Body of pancreas (tissue), 4 donors: ENCODE results near the gene MCRIP1. TPM values are rescaled to one million over a fixed set of nuclear protein-coding genes. Genes with fewer than 3 reads are reported as not detected.

Source experiments
- ATAC-seq: fragments of 150-250 bp; one replicate; pipeline ENCODE4 v1.9.1; 2016
- DNase-seq, 4 donors: peaks; one replicate each; pipeline ENCODE4 v3.0.0-alpha.2; 2019
- H3K27ac ChIP-seq, 4 donors: fragments of 200-600 bp; sonication (generic); 1 replicate in 3 of 4; 2 replicates in 1 of 4; pipeline versions ENCODE4 v1.5.1 to v1.6.1; 2016 to 2019; ENCODE audit warnings: mild to moderate bottlenecking in 1 of 4, mixed read lengths in 1 of 4, moderate library complexity in 1 of 4
- H3K27me3 ChIP-seq, 2 donors: fragments of 200-600 bp; sonication (generic); one replicate each; pipeline ENCODE4 v1.6.0; 2016; ENCODE audit warnings: mild to moderate bottlenecking in 1 of 2
- H3K36me3 ChIP-seq, 2 donors: fragments of 200-600 bp; sonication (generic); replicated peaks in 1 of 2; 2 replicates each; pipeline ENCODE4 v1.5.1; 2016; ENCODE audit warnings: low read depth in 2 of 2; ENCODE audit not compliant: insufficient read depth in 1 of 2
- H3K4me1 ChIP-seq: fragments of 200-600 bp; sonication (generic); one replicate; pipeline ENCODE4 v1.6.0; 2016
- H3K4me3 ChIP-seq, 2 donors: fragments of 200-600 bp; sonication (generic); 1 replicate in 1 of 2; 2 replicates in 1 of 2; pipeline ENCODE4 v1.5.1; 2016 to 2019
- H3K9me3 ChIP-seq, 3 donors: fragments of 200-600 bp; sonication (generic); 1 replicate in 2 of 3; 2 replicates in 1 of 3; pipeline ENCODE4 v1.5.1; 2016
- CTCF ChIP-seq, 7 experiments: fragments of 450-650 bp in 4 of 7; fragments of 200-600 bp in 3 of 7; sonication (generic) in 3 of 7; IDR thresholded peaks; one replicate each; pipeline ENCODE4 v1.5.1; 2016 to 2019; ENCODE audit warnings: antibody characterized with exemption in 7 of 7
- POLR2A ChIP-seq, 3 donors: fragments of 450-650 bp; IDR thresholded peaks; one replicate each; pipeline ENCODE4 v1.6.1; 2016; ENCODE audit warnings: antibody characterized with exemption in 3 of 3, mild to moderate bottlenecking in 2 of 3
- WGBS, 2 donors: methylation state at CpG; one replicate each; pipeline ENCODE4 v1.1.5; 2017; 5-methylcytosine and 5-hydroxymethylcytosine counted together
- intact Hi-C: fragments of 100-400 bp; cut with DNase I; formaldehyde crosslinking; loops from one replicate; pipeline ENCODE4 v1.15.1; 2023
- total RNA-seq, 2 donors: library from RNA; depleted of rRNA; stranded (reverse); fragments of >200 nt; gene quantifications; one replicate each; pipeline ENCODE4 v1.1.0, GENCODE V29; 2016

MCRIP1 gene
- total RNA-seq, 2 donors from 2014 or later, result 46.1 to 65.6 TPM

DNA sequence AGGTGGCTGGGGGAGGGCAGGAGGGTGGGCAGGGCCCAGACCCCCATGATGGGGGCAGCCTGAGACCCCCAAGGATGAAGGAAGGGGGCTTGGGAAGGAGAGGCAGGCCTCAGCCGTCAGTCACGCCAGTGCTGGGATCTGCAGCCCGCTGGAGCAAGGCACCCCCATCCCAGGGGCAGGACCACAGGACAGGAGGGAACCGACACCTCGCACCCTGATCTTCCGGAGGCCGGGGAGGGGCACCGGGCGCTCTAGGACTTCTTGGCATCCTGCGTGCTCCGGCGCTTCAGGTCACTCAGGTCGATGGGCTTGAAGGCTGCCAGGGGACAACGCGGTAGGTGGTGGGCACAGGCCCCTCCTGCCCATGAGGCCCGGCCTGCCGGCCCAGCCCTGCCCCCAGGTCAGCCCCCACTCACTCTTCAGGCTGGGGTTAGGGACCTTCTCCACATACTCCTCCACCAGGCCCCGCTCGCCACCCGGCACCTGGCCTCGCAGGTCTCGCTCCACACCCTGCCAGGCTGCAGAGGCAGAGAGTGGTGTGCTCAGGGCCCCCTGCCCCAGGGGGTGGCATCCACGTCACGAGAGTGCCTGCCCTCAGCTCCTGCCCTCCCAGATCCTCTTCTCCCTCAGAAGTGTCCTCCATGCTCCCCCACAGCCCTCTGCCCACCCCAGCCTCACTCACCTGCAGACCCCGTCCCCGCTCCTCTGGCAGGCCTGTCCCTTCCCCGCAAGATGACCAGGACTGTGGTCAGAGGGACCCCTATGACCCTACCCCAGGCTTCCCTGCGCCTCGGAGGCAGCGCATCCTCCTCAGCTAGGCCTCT lies 9.9 kb downstream of the MCRIP1 start:
- ATAC-seq, result no peak
- DNase-seq, result no peak
- H3K27ac ChIP-seq, result peak overlapping the region in 3 of 4 donors; percentile 92 to 94 (median 94)
- WGBS, 2 donors, result 91 to 96% methylated on average over 9 to 30 of the region's 30 CpGs
- no peaks in the 10 kb centered on the region for H3K36me3 ChIP-seq
- intact Hi-C loops, result no loop called here
- TF ChIP-seq CTCF (IDR thresholded peaks at IDR 0.05) (no peak), POLR2A (IDR thresholded peaks at IDR 0.05) (no peak)
- no peaks in the 10 kb centered on the region for H3K27me3 ChIP-seq
- H3K4me1 ChIP-seq, result peaks cover 31% of the 10 kb centered on the region
- H3K9me3 ChIP-seq, result no peaks in the 10 kb centered on the region
- no peak overlapping the region for H3K4me3 ChIP-seq

DNA sequence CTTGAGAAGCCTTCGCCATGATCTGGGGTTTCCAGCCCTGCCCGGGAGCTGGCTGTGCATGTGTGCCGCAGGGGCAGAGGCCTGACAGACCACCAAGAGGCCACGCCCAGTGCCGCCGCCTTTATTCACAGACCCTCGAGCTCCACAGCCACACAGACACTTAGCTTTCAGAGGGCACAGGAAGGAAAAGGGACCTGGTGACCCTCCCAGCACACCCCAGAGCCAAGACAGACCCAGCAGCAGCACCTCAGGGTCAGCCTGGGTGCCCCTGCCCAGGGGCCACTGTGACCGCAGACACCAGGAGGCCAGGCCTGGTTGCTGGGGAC lies 10.8 kb downstream of the MCRIP1 start:
- H3K27ac ChIP-seq, result peak overlapping the region; percentile 89 to 94 (median 93)
- intact Hi-C loops, result no loop called here

DNA sequence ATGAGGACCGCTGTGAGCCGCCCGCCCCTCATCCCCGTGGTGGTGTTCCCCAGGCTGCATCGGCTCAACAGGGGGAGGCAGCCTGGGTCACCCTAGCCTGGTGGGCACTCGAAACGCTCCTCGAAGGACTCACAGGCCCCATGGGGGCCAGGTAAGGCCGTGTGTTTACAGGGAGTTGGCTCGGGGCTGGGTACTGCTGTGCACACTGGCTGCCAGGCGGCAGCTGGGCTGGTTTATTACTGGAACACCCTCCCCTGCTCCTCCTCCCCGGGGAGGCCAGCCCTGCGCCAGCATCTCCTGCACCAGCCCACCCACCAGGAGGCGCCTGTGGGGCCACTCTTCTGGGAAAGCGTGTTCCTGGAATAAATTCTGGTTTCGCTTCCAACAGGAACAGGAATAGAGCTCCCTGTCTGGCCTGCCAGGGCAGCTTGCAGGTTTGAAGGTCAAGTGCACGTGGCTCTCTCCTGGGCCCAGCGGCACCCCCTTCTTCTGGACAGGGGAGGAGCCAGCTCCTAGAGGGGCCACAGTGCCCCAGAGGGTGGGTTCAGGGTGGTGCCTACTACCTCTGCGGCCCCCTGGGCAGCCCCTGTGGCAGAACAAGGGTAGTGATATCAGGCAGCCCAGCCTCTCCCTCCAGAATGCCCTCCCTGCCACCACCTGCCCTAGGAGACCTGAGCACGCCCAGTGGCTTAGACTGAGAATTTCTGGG lies 11.3 kb downstream of the MCRIP1 start:
- Histone ChIP-seq H3K9me3 (no peaks in the 10 kb centered on the region), H3K27me3 (no peaks in the 10 kb centered on the region), H3K36me3 (no peaks in the 10 kb centered on the region), H3K27ac (peak overlapping the region; percentile 89 to 94 (median 93)), H3K4me3 (no peak overlapping the region), H3K4me1 (peaks cover 26% of the 10 kb centered on the region)
- peak; percentile 95 for ATAC-seq
- peak in 2 of 3 donors; percentile 20 to 29 for TF ChIP-seq POLR2A (IDR thresholded peaks at IDR 0.05)
- TF ChIP-seq CTCF (IDR thresholded peaks at IDR 0.05), result peak; percentile 74 to 98 (median 96)
- peak; percentile 96 to 97 (median 96) for DNase-seq
- intact Hi-C loops, result no loop called here
- WGBS, 2 donors, result 8 to 24% methylated on average over 6 to 20 of the region's 20 CpGs

More for the DNA sequence above, 10.8 kb downstream of the MCRIP1 start:
- 90% methylated on average over 8 of the region's 8 CpGs; no CpG with 5 or more reads in 1 of the 2 donors for WGBS, 2 donors
- Histone ChIP-seq H3K4me3 (no peak overlapping the region), H3K9me3 (no peaks in the 10 kb centered on the region), H3K36me3 (no peaks in the 10 kb centered on the region), H3K4me1 (peaks cover 26% of the 10 kb centered on the region), H3K27me3 (no peaks in the 10 kb centered on the region)
- no peak for ATAC-seq
- DNase-seq, result no peak
- TF ChIP-seq POLR2A (IDR thresholded peaks at IDR 0.05), result no peak
- TF ChIP-seq CTCF (IDR thresholded peaks at IDR 0.05), result no peak

GRCh38 chr17:81821147-81821546 lies 11.9 kb downstream of the MCRIP1 start:
- 71% methylated on average over 2 to 7 of the region's 8 CpGs for WGBS, 2 donors
- TF ChIP-seq POLR2A (IDR thresholded peaks at IDR 0.05) (no peak), CTCF (IDR thresholded peaks at IDR 0.05) (no peak)
- ATAC-seq, result peak; percentile 14
- peak in 3 of 4 donors; percentile 19 to 43 (median 24) for DNase-seq
- peaks cover 26% of the 10 kb centered on the region for H3K4me1 ChIP-seq
- intact Hi-C loops, result no loop called here
- no peaks in the 10 kb centered on the region for H3K9me3 ChIP-seq
- H3K27ac ChIP-seq, result peak overlapping the region; percentile 89 to 94 (median 93)
- H3K27me3 ChIP-seq, result no peaks in the 10 kb centered on the region
- no peaks in the 10 kb centered on the region for H3K36me3 ChIP-seq
- H3K4me3 ChIP-seq, result no peak overlapping the region
